Sigmoid colon (tissue), 7 donors: Measurements from ENCODE around the gene SPATA20. TPM values are rescaled to one million over a fixed set of nuclear protein-coding genes. Genes with fewer than 3 reads are reported as not detected.
A peak's percentile ranks its signal among the peaks of the same experiment; 100 is the strongest.

Experiments
- DNase-seq: peaks from one replicate; pipeline ENCODE4 v3.0.0-alpha.2; 2019
- H3K27ac ChIP-seq, 4 donors: fragments of 200-600 bp; sonication (generic); one replicate each; pipeline ENCODE4 v1.5.1; 2016 to 2019; ENCODE audit warnings: mild to moderate bottlenecking in 1 of 4
- H3K27me3 ChIP-seq, 3 donors: fragments of 200-600 bp; sonication (generic); one replicate each; pipeline ENCODE4 v1.5.1; 2019; ENCODE audit warnings: mild to moderate bottlenecking in 1 of 3
- H3K36me3 ChIP-seq, 4 donors: fragments of 200-600 bp; sonication (generic); one replicate each; pipeline ENCODE4 v1.5.1; 2016 to 2019
- H3K4me1 ChIP-seq, 4 donors: fragments of 200-600 bp; sonication (generic); one replicate each; pipeline ENCODE4 v1.5.1; 2017 to 2019
- H3K4me3 ChIP-seq, 4 donors: fragments of 200-600 bp; sonication (generic); one replicate each; pipeline ENCODE4 v1.5.1; 2017 to 2019; ENCODE audit warnings: mild to moderate bottlenecking in 2 of 4, moderate library complexity in 1 of 4
- H3K9me3 ChIP-seq, 4 donors: fragments of 200-600 bp in 3 of 4; sonication (generic) in 3 of 4; one replicate each; pipeline versions ENCODE4 v1.5.1 to v1.6.1; 2013 to 2019
- EP300 ChIP-seq, 4 donors: sonication (generic); formaldehyde crosslinking; IDR thresholded peaks; one replicate each; pipeline ENCODE4 v1.6.1; 2017; ENCODE audit warnings: antibody characterized with exemption in 4 of 4
- POLR2A ChIP-seq, 2 donors: fragments of 450-650 bp; IDR thresholded peaks; one replicate each; pipeline ENCODE4 v1.6.1; 2016; ENCODE audit warnings: antibody characterized with exemption in 2 of 2, mild to moderate bottlenecking in 2 of 2, moderate library complexity in 2 of 2
- POLR2AphosphoS5 ChIP-seq, 4 donors: sonication (generic); formaldehyde crosslinking; IDR thresholded peaks; one replicate each; pipeline ENCODE4 v1.6.1; 2017; ENCODE audit warnings: antibody characterized with exemption in 4 of 4
- WGBS, 2 donors: extraction: QIAGEN DNeasy Blood & Tissue Kit; methylation state at CpG; one replicate each; pipeline ENCODE4 v1.1.7; 2013; 5-methylcytosine and 5-hydroxymethylcytosine counted together
- intact Hi-C: fragments of 100-400 bp; cut with DNase I; formaldehyde crosslinking; loops from one replicate; pipeline ENCODE4 v1.15.1; 2023
- polyA plus RNA-seq, 3 donors: library from polyadenylated mRNA; stranded (reverse); fragments of 200-250 nt; gene quantifications; one replicate each; pipeline ENCODE4 v1.2.3, GENCODE V29; 2013
- total RNA-seq, 4 donors: library from RNA; depleted of rRNA; stranded (reverse); fragments of >200 nt; gene quantifications; one replicate each; pipeline ENCODE4 v1.1.0, GENCODE V29; 2016
- TF ChIP-seq, protein P1 (sequence below), 4 experiments: fragments of 450-650 bp in 3 of 4; fragments of 200-600 bp in 1 of 4; IDR thresholded peaks; one replicate each; pipeline ENCODE4 v1.5.1; 2016 to 2019; ENCODE audit warnings: antibody characterized with exemption in 4 of 4, mild to moderate bottlenecking in 3 of 4, moderate library complexity in 2 of 4
- donor health status: healthy with polysubstance abuse.
- donor health status: Bipolar disorder and iron deficiency.
- donor health status: healthy.

SPATA20 gene
- total and polyA plus RNA-seq, 7 donors, result 24.0 to 81.7 (median 45.1) TPM

DNA sequence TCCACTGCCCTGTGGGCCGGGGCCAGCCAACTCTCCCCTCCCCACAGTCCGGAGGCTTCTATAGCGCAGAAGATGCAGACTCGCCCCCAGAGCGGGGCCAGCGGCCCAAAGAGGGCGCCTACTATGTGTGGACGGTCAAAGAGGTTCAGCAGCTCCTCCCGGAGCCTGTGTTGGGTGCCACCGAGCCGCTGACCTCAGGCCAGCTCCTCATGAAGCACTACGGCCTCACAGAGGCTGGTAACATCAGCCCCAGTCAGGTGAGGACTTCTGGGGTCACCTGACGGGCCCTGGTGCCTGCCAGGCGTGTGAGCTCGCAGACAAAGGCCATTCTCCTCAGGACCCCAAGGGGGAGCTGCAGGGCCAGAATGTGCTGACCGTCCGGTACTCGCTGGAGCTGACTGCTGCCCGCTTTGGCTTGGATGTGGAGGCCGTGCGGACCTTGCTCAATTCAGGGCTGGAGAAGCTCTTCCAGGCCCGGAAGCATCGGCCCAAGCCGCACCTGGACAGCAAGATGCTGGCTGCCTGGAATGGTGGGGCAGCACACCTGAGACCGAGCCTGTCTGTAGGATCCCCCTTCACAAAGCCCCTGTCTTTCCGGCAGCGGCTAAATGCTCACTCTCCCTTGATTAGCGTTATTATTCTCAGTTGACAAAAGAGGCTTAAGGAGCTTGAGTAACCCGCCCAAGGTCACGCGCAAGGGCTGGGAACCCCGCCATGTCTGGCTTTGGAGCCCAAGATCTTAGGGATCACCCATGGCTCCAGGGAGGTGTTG lies 3.9 kb downstream of the SPATA20 start:
- Histone ChIP-seq H3K9me3 (no peaks in the 10 kb centered on the region), H3K27me3 (no peaks in the 10 kb centered on the region), H3K36me3 (peaks cover 0 to 43% (median 14%) of the 10 kb centered on the region in 4 donors), H3K27ac (peak overlapping the region in 1 of 4 donors; percentile 40), H3K4me1 (peaks cover 0 to 26% (median 15%) of the 10 kb centered on the region in 4 donors), H3K4me3 (no peak overlapping the region)
- TF ChIP-seq POLR2A (IDR thresholded peaks at IDR 0.05) (no peak), EP300 (IDR thresholded peaks at IDR 0.05) (no peak), POLR2AphosphoS5 (IDR thresholded peaks at IDR 0.05) (peak in 2 of 4 donors; percentile 29)
- TF ChIP-seq, protein P1, sequence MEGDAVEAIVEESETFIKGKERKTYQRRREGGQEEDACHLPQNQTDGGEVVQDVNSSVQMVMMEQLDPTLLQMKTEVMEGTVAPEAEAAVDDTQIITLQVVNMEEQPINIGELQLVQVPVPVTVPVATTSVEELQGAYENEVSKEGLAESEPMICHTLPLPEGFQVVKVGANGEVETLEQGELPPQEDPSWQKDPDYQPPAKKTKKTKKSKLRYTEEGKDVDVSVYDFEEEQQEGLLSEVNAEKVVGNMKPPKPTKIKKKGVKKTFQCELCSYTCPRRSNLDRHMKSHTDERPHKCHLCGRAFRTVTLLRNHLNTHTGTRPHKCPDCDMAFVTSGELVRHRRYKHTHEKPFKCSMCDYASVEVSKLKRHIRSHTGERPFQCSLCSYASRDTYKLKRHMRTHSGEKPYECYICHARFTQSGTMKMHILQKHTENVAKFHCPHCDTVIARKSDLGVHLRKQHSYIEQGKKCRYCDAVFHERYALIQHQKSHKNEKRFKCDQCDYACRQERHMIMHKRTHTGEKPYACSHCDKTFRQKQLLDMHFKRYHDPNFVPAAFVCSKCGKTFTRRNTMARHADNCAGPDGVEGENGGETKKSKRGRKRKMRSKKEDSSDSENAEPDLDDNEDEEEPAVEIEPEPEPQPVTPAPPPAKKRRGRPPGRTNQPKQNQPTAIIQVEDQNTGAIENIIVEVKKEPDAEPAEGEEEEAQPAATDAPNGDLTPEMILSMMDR (IDR thresholded peaks at IDR 0.05), result peak; percentile 43 to 83 (median 78)
- intact Hi-C loops, result no loop called here
- 61 to 77% methylated on average over 32 of the region's 32 CpGs for WGBS, 2 donors
- DNase-seq, result peak; percentile 95

DNA sequence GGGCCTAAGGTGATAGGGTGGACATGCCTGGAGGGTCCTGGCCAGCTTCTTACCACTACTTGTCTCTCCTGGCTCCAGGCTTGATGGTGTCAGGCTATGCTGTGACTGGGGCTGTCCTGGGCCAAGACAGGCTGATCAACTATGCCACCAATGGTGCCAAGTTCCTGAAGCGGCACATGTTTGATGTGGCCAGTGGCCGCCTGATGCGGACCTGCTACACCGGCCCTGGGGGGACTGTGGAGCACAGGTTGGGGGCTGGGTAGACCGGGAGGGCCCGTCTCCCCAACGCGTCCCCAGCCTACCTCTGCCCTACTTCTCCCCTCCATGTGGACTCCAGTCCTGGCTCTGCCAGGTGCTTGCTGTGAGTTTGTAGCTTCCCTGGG lies 4.5 kb downstream of the SPATA20 start:
- 94 to 96% methylated on average over 8 of the region's 8 CpGs for WGBS, 2 donors
- DNase-seq, result no peak
- Histone ChIP-seq H3K36me3 (peaks cover 0 to 49% (median 14%) of the 10 kb centered on the region in 4 donors), H3K27ac (no peak overlapping the region), H3K27me3 (no peaks in the 10 kb centered on the region), H3K9me3 (no peaks in the 10 kb centered on the region), H3K4me1 (peaks cover 0 to 26% (median 15%) of the 10 kb centered on the region in 4 donors), H3K4me3 (no peak overlapping the region)
- intact Hi-C loops, result no loop called here
- TF ChIP-seq, protein P1 (IDR thresholded peaks at IDR 0.05), result no peak
- TF ChIP-seq POLR2A (IDR thresholded peaks at IDR 0.05) (no peak), EP300 (IDR thresholded peaks at IDR 0.05) (no peak), POLR2AphosphoS5 (IDR thresholded peaks at IDR 0.05) (no peak)

DNA sequence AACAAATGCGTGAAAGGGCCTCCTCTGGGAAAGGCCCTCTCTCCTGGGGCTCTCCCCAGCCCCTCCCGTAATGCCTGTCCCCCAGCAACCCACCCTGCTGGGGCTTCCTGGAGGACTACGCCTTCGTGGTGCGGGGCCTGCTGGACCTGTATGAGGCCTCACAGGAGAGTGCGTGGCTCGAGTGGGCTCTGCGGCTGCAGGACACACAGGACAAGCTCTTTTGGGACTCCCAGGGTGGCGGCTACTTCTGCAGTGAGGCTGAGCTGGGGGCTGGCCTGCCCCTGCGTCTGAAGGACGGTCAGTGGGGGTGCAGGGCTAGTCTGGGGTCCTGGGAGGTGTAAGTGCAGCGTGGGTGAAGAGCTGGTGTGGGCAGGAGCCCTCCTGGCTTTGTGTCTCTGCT lies 4.9 kb downstream of the SPATA20 start:
- WGBS, 2 donors, result 93 to 95% methylated on average over 12 of the region's 12 CpGs
- no peaks in the 10 kb centered on the region for H3K27me3 ChIP-seq

DNA sequence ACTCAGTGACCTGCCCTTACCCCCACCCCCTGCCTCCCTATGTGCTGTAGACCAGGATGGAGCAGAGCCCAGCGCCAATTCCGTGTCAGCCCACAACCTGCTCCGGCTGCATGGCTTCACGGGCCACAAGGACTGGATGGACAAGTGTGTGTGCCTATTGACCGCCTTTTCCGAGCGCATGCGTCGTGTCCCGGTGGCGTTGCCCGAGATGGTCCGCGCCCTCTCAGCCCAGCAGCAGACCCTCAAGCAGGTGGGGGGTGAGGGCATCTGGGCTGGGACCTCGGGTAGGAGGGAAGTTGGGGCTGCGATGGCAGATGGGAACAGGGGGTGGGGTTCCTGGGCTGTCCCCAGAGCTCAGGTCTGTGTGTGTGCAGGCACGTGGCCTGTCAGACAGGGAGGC lies 7.2 kb downstream of the SPATA20 start:
- intact Hi-C loops, result no loop called here
- no peak for DNase-seq
- 93 to 94% methylated on average over 17 of the region's 17 CpGs for WGBS, 2 donors

More for the DNA sequence above, 4.9 kb downstream of the SPATA20 start:
- Histone ChIP-seq H3K27ac (no peak overlapping the region), H3K4me3 (no peak overlapping the region), H3K4me1 (peaks cover 0 to 22% (median 15%) of the 10 kb centered on the region in 4 donors), H3K36me3 (peaks cover 0 to 51% (median 14%) of the 10 kb centered on the region in 4 donors), H3K9me3 (no peaks in the 10 kb centered on the region)
- intact Hi-C loops, result no loop called here
- TF ChIP-seq, protein P1 (IDR thresholded peaks at IDR 0.05), result no peak
- no peak for TF ChIP-seq EP300 (IDR thresholded peaks at IDR 0.05)
- no peak for TF ChIP-seq POLR2A (IDR thresholded peaks at IDR 0.05)
- TF ChIP-seq POLR2AphosphoS5 (IDR thresholded peaks at IDR 0.05), result no peak
- no peak for DNase-seq

DNA sequence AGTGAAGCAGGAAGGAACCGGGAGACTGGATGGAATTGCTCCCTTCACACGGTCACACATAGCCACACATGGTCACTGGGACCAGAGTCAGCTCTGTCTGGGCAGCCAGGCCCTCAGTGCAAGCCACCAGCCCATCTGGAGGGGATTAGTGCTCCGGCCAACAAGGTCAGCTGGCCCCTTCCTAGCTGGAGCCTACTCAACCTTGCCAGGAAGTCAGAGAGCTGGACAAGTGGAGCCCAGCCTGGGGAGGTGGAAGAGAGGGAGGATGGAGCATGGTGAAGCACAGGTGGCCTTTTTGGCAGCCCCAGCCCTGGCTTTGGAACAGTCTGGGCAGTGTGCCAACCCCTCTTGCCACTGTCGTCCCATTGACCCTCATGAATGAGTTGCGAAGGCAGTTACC lies 9.8 kb downstream of the SPATA20 start:
- peaks cover 0 to 27% (median 10%) of the 10 kb centered on the region in 4 donors for H3K36me3 ChIP-seq
- no peaks in the 10 kb centered on the region for H3K9me3 ChIP-seq
- peaks cover 15 to 40% (median 31%) of the 10 kb centered on the region in 3 donors for H3K27me3 ChIP-seq
- DNase-seq, result no peak
- no peak overlapping the region for H3K4me3 ChIP-seq
- peaks cover 0 to 33% (median 32%) of the 10 kb centered on the region in 4 donors for H3K4me1 ChIP-seq
- H3K27ac ChIP-seq, result no peak overlapping the region
- intact Hi-C loops, result no loop called here
- WGBS, 2 donors, result 70% methylated on average over 5 of the region's 5 CpGs
- TF ChIP-seq, protein P1 (IDR thresholded peaks at IDR 0.05), result no peak
- TF ChIP-seq EP300 (IDR thresholded peaks at IDR 0.05) (no peak), POLR2A (IDR thresholded peaks at IDR 0.05) (no peak), POLR2AphosphoS5 (IDR thresholded peaks at IDR 0.05) (no peak)

More for the DNA sequence above, 7.2 kb downstream of the SPATA20 start:
- no peak overlapping the region for H3K4me3 ChIP-seq
- H3K27me3 ChIP-seq, result peaks cover 4 to 14% (median 6%) of the 10 kb centered on the region in 3 donors
- no peak for TF ChIP-seq POLR2AphosphoS5 (IDR thresholded peaks at IDR 0.05)
- H3K9me3 ChIP-seq, result no peaks in the 10 kb centered on the region
- peaks cover 0 to 50% (median 10%) of the 10 kb centered on the region in 4 donors for H3K36me3 ChIP-seq
- peaks cover 0 to 16% (median 11%) of the 10 kb centered on the region in 4 donors for H3K4me1 ChIP-seq
- H3K27ac ChIP-seq, result no peak overlapping the region
